ENCODE data around the gene TPM3.

TPM3 gene

DNA sequence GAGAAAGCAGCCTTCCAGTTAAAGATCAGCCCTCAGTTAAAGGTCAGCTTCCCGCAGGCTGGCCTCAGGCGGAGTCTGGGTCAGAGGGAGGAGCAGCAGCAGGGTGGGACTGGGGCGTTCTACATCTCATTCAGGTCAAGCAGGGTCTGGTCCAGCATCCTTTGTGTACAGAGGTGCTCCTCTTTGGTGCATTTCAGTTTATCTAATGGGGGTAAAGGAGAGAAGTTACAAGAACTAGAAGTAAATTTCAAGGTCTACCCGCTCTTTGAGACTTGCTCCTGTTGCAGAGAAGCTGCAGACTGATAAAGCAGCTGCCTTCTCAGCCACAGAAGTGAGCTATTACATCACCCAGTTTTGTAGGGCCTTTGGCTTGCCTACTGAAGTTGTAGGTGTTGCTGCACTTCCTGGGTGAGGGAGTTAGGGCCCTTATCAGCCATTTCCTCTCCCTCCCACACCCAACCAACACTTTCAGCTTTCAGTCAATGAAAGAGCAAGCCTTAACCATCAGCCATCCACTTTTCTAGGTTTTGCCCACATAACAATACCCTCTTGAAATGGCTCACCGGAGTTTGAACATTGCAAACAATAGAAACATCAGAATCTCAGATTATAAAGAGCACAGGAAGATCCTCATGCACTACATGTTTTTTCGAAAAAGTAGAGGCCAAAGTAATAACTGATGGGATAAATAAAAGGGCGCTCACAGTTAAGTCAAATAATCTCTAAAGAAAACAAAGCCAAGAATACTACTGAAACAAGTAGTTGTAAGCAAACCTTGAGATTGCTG lies 34.2 kb downstream of the TPM3 start:
- no peaks in the 10 kb centered on the region for H3K9me2 ChIP-seq (replicated peaks; ENCODE audit: low read depth, low read length)
- peaks cover 4% of the 10 kb centered on the region; the same call in 1 of the 2 replicates for H3K9me3 ChIP-seq (ENCODE audit: insufficient read depth, low read depth, low read length)
- H3K4me2 ChIP-seq (ENCODE audit: low read depth, low read length, poor library complexity, severe bottlenecking): peak overlapping the region; percentile 37
- peaks cover 84% of the 10 kb centered on the region for H3K36me3 ChIP-seq (ENCODE audit: insufficient read depth, low read length)
- no peaks in the 10 kb centered on the region for H3K27me3 ChIP-seq (ENCODE audit: insufficient read depth, low read length, poor library complexity, severe bottlenecking)
- peaks cover 10% of the 10 kb centered on the region for H3K4me1 ChIP-seq (ENCODE audit: insufficient read depth, low read length, poor library complexity, severe bottlenecking)
- peaks cover 30% of the 10 kb centered on the region for H4K20me1 ChIP-seq (ENCODE audit: insufficient read depth, low read length, poor library complexity, severe bottlenecking)
- no peak for TF ChIP-seq EZH2phosphoT487 (IDR thresholded peaks at IDR 0.05; ENCODE audit: borderline replicate concordance)
- TF ChIP-seq, protein P1, sequence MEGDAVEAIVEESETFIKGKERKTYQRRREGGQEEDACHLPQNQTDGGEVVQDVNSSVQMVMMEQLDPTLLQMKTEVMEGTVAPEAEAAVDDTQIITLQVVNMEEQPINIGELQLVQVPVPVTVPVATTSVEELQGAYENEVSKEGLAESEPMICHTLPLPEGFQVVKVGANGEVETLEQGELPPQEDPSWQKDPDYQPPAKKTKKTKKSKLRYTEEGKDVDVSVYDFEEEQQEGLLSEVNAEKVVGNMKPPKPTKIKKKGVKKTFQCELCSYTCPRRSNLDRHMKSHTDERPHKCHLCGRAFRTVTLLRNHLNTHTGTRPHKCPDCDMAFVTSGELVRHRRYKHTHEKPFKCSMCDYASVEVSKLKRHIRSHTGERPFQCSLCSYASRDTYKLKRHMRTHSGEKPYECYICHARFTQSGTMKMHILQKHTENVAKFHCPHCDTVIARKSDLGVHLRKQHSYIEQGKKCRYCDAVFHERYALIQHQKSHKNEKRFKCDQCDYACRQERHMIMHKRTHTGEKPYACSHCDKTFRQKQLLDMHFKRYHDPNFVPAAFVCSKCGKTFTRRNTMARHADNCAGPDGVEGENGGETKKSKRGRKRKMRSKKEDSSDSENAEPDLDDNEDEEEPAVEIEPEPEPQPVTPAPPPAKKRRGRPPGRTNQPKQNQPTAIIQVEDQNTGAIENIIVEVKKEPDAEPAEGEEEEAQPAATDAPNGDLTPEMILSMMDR (conservative IDR thresholded peaks at IDR 0.05; ENCODE audit: low read length): no peak
- no peak overlapping the region for H3K4me3 ChIP-seq (ENCODE audit: low read length, poor library complexity, severe bottlenecking)
- H3K79me2 ChIP-seq (ENCODE audit: insufficient read depth, low read length): peaks cover 33% of the 10 kb centered on the region
- H3K9ac ChIP-seq (ENCODE audit: low read depth, low read length, poor library complexity, severe bottlenecking): peak overlapping the region; percentile 10
- no peaks in the 10 kb centered on the region; the same call in 1 of the 2 replicates for H3F3A ChIP-seq (ENCODE audit: low read depth)
- H2AFZ ChIP-seq (ENCODE audit: low read length): no peak overlapping the region

DNA sequence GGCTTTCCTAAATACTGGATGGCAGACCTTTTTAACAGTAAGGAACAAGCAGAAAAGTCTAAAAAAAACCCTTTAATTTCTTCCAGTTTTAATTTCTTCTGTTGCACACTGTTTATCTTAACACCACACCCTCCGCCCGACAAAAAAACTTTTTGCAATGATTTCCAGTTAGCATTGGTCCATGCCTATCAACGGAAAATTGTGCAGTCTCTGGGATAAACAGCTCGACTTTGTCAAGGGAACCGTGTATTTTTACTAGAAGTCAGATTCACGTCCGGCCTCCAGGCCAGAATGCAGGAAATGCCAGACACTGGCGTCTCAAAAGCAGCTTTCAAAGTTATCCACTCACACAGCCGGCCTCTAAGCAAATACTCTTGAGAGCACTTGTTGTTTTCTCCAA lies 36.6 kb downstream of the TPM3 start:
- no peak for TF ChIP-seq EZH2phosphoT487 (IDR thresholded peaks at IDR 0.05; ENCODE audit: borderline replicate concordance)
- TF ChIP-seq, protein P1 (conservative IDR thresholded peaks at IDR 0.05; ENCODE audit: low read length): no peak
- no peaks in the 10 kb centered on the region for H3K27me3 ChIP-seq (ENCODE audit: insufficient read depth, low read length, poor library complexity, severe bottlenecking)
- no peaks in the 10 kb centered on the region for H3K9me2 ChIP-seq (replicated peaks; ENCODE audit: low read depth, low read length)
- H4K20me1 ChIP-seq (ENCODE audit: insufficient read depth, low read length, poor library complexity, severe bottlenecking): peaks cover 18% of the 10 kb centered on the region
- peaks cover 18% of the 10 kb centered on the region for H3K79me2 ChIP-seq (ENCODE audit: insufficient read depth, low read length)
- H3K4me3 ChIP-seq (ENCODE audit: low read length, poor library complexity, severe bottlenecking): no peak overlapping the region
- H3K9me3 ChIP-seq (ENCODE audit: insufficient read depth, low read depth, low read length): peaks cover 4% of the 10 kb centered on the region; the same call in 1 of the 2 replicates
- no peak overlapping the region for H3K9ac ChIP-seq (ENCODE audit: low read depth, low read length, poor library complexity, severe bottlenecking)
- H2AFZ ChIP-seq (ENCODE audit: low read length): no peak overlapping the region
- peaks cover 10% of the 10 kb centered on the region for H3K4me1 ChIP-seq (ENCODE audit: insufficient read depth, low read length, poor library complexity, severe bottlenecking)
- H3F3A ChIP-seq (ENCODE audit: low read depth): no peaks in the 10 kb centered on the region; the same call in 1 of the 2 replicates
- H3K4me2 ChIP-seq (ENCODE audit: low read depth, low read length, poor library complexity, severe bottlenecking): no peak overlapping the region
- peaks cover 60% of the 10 kb centered on the region for H3K36me3 ChIP-seq (ENCODE audit: insufficient read depth, low read length)

GRCh38 chr1:154154534-154155191 lies 37.2 kb downstream of the TPM3 start, which contains the start of gene NUP210L:
Gene NUP210L (minus strand): TSS chr1:154155073.
- H3K9ac ChIP-seq (ENCODE audit: low read depth, low read length, poor library complexity, severe bottlenecking): no peak within 1 kb of the TSS
- no peaks in the 10 kb centered on the region; the same call in 1 of the 2 replicates for H3F3A ChIP-seq (ENCODE audit: low read depth)
- no peak within 1 kb of the TSS for H3K4me3 ChIP-seq (ENCODE audit: low read length, poor library complexity, severe bottlenecking)
- H3K36me3 ChIP-seq (ENCODE audit: insufficient read depth, low read length): peaks cover 54% of the 10 kb centered on the region; the same call in 1 of the 2 replicates
- H3K27me3 ChIP-seq (ENCODE audit: insufficient read depth, low read length, poor library complexity, severe bottlenecking): no peaks in the 10 kb centered on the region
- H3K4me1 ChIP-seq (ENCODE audit: insufficient read depth, low read length, poor library complexity, severe bottlenecking): peaks cover 10% of the 10 kb centered on the region
- H2AFZ ChIP-seq (ENCODE audit: low read length): no peak within 1 kb of the TSS
- peaks cover 12% of the 10 kb centered on the region for H4K20me1 ChIP-seq (ENCODE audit: insufficient read depth, low read length, poor library complexity, severe bottlenecking)
- H3K4me2 ChIP-seq (ENCODE audit: low read depth, low read length, poor library complexity, severe bottlenecking): no peak within 1 kb of the TSS
- no peaks in the 10 kb centered on the region for H3K9me3 ChIP-seq (ENCODE audit: insufficient read depth, low read depth, low read length)
- TF ChIP-seq, protein P1 (conservative IDR thresholded peaks at IDR 0.05; ENCODE audit: low read length): no peak
- no peak for TF ChIP-seq EZH2phosphoT487 (IDR thresholded peaks at IDR 0.05; ENCODE audit: borderline replicate concordance)
- peaks cover 12% of the 10 kb centered on the region; the same call in 1 of the 2 replicates for H3K79me2 ChIP-seq (ENCODE audit: insufficient read depth, low read length)
- no peaks in the 10 kb centered on the region for H3K9me2 ChIP-seq (replicated peaks; ENCODE audit: low read depth, low read length)

All from Loucy (cell line).